HG02943 (cell line): ENCODE results near the gene UBE2D1.
"Not testable (repeated sequence)": the region's sequence is repeated elsewhere in the genome, so short reads cannot be mapped to it uniquely, and the experiment has no call there.

Source experiments
- ATAC-seq: cut with Tn5 transposase; IDR thresholded peaks from one replicate; pipeline ENCODE4 v1.9.1; 2021; ENCODE audit warnings: mild to moderate bottlenecking, low read depth, moderate library complexity; ENCODE audit not compliant: unreplicated experiment

Gene UBE2D1

DNA sequence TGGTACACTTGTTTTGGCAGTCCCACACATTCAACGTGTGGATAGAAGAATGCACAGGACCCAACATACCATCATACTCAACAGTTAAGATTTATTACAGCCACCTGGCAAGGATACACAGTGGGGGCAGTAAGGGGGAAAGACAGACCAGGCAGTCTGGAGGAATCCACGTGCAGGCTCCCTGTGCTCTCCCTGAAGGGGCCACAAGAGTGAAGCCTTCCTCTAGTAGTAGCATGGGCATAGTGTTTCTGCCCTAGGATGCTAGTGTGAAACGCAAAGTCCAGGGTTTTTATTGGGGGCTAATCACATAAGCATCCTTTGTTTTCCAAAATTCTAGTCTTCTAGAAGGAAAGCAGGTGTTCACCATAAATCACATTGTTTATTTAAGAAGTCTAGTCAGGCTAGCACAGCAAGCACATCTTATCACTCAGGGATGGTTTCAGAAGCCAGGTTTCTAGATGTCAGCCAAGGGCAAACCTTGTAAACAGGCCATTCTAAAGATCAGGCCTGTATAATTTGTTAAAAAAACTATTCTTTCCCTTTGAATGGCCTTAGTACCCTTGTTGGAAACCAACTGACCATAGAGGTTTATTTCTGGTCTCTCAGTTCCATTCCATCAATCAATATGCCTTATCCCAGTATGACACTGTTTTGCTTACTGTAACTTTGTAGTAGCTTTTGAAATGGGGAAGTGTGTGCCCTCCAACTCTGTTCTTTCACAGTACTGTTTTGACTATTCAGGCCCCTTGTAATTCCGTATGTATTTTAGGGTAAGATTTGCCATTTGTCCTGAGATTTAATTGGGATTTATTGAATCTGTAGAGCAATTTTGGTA is 38.0 kb downstream of the UBE2D1 start:
- ATAC-seq, result no peak

DNA sequence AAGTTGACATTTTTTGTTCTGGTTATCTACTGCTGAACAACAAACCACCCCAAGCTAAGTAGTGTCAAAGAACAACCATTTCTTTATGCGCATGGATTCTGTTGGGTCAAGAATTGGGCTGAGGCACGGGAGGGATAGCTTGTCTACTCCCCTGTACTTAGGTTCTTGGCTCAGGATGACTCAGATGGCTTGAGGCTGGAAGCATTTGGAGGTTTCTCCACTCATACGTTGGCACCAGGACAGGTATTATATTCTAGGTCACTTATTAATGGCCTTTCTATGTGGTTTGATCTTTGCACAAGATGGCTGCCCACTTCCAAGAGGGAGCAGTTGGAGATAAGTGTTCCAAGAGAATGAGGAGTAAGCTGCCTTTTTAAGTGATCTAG is 38.6 kb downstream of the UBE2D1 start:
- ATAC-seq, result no peak

DNA sequence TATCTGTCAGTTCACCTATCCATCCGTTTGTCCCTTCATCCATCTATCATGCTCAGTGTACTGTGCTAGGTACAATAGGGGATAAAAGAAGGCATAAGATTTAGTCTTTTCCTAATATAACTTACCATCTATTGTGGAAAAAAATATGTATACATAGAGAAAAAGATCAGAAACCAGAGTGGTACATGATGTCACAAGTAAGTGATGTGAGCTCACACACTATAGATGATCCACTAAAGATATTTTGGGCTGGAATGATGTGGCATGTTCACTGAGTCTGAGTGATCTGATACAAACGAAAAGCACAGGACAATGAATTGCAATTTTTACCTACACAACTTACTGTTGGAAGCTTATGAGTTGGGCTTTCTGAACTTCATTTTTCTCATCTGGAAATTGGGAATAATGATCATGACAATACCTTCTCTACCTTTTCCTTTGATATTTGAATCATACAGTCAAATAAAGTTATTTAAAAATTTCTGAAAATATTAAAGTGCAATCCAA is 47.7 kb downstream of the UBE2D1 start:
- ATAC-seq, result no peak

DNA sequence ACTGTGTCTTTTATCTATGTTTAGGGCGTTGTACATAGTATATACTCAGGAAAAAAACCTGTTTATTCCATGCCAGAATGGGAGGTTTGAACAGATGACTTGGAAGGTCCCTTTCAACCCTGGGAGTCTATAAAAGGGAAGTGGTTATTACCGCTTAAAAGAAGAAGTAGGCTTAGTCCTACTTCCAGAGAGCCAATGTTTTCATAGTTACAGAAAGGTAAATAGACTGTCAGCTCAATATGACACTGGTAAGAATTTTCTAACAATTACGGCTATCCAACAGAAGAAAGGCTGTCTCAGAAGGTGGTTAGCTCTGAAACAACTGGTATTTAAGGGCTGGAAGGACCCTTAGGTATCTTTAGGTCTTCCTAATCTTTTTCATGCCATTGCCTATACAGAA is 49.3 kb downstream of the UBE2D1 start:
- peak; percentile 60 for ATAC-seq

DNA sequence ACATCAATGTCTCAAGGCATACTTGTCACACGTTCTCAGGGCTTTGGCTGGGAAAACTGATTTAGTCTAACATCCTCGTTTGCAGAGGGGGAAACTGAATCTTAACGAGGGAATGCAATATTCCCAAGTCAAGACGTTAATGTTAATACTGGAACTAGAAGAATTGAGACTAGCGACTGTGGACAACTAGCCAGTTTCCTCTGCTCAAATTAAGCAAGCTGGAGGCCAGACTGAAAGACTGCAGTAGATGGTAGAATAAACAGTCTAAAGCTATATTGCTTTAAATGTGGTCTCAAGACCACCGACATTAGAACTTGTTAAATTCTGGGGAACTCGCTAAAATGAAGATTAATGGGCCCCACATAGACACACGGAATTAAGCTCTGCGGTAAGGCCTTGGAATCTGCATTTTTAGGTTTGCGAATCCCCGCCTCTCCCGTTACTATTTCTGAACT is 49.8 kb downstream of the UBE2D1 start:
- peak; percentile 2 for ATAC-seq

DNA sequence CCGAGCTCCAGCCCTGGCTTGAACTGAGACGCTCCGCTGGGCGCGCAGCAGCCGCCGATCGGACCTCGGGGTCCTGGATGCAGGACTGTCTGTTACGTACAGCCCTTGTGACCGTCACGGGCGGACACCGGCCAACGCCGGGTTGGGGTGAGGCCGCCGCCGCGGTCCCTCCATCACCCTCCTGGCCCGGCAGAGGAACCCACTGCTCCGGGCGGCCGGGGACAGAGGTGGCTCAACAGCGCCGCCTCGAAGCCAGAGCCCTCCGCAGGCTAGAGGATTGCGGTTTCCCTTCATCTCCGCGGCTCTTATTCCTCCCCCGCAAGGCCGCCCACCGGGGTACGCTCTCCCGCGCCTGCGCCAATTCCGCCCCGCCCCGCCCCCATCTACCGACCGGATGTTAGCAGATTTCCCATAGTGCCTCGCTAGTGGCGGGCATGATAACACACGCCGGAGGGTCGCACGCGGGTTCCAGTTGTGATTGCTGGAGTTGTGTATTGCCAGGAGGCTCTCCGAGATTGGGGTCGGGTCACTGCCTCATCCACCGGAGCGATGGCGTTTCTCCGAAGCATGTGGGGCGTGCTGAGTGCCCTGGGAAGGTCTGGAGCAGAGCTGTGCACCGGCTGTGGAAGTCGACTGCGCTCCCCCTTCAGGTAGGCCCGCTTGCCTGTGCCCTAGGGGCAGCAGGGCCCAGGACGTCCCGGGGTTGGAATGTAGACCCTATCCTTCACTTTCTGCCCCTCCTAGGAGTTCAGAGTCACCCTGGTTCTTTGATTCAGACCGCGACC is 50.4 kb downstream of the UBE2D1 start, which contains the start of gene TFAM:
Gene TFAM (plus strand): TSS at position 412 of the 785 bp plus-strand sequence. CDS start 138 bp downstream, at position 550.
- ATAC-seq, result peak; percentile 87

DNA sequence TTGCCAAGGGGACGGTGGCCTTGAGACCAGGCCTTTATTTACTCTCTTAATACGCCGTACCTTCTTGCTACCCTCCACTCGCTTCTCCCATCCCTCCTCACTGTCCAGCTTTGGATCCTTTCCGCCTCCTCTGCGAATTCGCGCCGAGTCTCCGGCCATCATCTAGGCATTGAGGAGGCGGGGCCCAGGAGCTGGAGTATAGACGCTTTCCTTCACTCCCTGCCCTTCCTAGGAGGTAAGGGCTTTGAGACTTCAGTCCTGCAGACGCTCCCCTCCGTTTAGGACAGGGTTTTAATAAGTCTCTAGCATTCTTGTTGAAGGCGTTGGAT is 50.9 kb downstream of the UBE2D1 start:
- ATAC-seq, result peak; percentile 1

DNA sequence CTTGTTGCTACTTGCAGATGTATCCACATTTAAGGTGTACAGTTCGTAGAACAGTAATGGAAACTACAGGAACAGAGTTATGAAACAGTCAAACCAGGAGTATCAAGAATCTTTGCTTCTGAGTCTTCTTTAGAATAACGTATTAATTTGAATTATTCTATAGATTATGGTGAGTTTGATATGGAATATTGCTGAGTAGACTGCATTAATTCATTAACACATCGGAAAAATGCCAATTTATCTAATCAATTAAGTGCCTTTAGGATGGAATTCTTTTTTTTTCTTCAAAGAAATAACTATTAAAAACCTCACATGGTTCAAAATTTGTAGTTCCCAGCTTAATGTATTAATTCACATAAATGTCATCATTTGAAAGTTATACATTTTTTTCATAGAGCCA is 54.2 kb downstream of the UBE2D1 start:
- ATAC-seq, result no peak

DNA sequence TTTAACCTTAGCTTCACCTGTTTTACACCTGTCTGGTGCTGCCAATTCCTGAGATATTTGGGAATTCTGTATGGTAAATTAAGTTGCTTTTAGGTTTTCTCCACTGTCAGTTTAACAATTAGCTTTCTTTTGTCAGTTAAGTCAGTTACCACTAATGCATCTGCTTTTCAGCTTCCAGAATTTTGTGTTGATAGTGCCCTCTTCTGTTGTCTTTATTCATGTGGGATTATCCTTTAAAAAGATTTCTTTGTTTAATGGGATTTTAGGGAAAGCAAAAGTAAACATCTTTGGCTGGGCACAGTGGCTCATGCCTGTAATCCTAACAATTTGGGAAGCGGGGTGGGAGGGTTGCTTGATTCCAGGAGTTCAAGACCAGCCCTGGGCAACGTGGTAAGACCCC is 58.5 kb downstream of the UBE2D1 start:
- ATAC-seq, result no peak

DNA sequence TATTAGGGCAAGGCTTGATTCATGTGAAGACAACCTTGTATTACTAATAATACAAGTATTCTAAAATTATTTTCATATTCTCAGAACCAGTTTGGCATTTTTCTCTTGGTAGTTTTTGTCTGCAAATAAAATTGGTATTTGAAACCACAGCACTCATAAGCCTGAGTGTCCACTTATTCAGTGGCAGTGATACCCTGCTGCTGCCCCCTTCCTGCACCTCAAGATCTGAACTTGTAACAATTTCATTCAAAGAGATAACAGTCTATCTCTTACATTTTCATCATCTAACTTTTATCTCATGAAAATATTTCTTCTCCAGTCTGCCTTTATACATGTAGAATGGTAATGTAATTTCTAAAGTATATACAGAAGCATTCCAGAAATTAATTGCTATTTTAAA is 59.7 kb downstream of the UBE2D1 start:
- ATAC-seq, result no peak

DNA sequence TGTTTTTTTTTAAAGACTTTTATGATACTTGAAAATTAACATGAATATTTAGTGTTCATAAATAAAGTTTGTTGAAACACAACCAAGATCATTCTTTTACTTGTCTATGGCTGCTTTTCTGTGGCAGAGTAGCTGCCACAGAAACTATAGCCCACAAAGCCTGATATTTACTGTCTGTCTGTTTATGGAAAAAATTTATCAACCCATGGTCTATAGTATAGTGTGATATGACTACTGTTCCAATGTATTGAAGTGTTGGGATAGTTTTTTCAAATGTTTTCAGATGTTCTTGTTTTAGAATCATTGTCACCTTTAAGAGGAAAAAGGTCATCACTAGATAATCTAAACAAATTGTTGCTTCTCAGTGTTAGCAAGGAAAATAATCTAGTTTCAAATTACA is 61.3 kb downstream of the UBE2D1 start:
- ATAC-seq, result no peak

DNA sequence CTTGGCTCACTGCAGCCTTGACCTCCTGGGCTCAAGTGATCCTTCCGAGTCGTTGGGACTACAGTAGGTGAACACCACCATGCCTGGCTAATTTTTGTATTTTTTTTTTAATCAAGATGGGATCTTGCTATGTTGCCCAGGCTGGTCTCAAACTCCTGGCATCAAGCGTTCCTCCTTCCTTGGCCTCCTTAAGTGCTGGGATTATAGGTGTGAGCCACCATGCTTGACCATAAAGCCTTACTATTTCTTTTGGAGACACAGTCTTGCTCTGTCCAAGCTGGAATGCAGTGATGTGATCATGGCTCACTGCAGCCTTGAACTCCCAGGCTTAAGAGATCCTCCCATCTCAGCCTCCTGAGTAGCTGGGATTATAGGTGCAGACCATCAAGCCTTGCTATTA is 63.0 kb downstream of the UBE2D1 start:
- ATAC-seq, result no peak

DNA sequence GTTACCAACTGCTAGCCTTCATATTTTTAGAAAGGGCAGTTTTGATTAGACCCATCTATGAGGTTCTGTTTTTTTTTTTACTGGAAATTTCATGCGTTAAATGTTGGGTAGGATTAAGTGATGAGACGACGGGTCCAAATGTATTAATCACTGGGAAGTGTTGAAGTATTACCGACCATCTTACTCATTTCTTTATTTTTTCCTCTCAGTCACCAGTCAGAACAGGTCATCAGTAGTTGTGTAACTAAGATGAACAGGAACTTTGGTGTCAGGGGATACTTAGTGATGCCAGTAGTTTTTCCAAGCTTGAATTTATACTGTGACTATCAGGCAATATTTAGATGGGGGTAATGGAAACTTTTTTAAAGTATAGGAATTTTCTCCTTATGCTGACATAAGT is 64.6 kb downstream of the UBE2D1 start:
- ATAC-seq, result no peak

DNA sequence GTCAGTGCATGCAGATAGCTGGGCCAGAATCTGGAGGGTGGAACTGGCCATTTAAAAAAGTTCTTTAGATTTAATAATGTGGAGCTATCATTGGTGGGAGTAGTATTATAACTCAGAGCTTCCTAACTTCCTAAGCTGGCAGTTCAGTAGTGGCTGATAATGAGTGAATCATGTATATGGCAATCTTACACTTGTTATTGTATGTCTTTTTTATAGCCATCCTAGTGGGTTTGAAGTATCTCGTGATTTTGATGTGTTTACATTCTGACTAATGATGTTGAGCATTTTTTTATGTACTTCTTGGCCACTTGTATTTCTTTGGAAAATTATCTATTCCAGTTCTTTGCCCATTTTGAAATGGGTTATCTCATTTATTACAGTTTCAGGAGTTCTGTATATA is 65.8 kb downstream of the UBE2D1 start:
- ATAC-seq, result no peak

DNA sequence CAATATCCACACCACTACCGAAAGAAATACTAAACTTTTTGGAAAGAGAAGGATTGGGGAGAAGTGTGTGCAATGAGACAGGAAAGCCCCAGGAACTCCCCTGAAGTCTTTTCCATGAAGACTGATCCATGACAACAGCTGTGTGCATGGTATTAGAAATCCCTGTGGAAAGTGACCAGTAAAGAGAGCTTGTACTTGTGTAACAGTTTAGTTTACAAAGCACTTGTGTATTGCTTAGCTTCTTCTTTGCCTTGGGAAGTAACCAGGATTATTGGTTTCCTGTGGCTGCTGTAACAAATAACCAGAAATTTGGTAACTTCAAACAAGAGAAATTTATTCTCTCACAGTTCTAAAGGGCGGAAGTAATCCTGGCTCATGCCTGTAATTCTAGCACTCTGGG is 69.2 kb downstream of the UBE2D1 start:
- ATAC-seq, result no peak

DNA sequence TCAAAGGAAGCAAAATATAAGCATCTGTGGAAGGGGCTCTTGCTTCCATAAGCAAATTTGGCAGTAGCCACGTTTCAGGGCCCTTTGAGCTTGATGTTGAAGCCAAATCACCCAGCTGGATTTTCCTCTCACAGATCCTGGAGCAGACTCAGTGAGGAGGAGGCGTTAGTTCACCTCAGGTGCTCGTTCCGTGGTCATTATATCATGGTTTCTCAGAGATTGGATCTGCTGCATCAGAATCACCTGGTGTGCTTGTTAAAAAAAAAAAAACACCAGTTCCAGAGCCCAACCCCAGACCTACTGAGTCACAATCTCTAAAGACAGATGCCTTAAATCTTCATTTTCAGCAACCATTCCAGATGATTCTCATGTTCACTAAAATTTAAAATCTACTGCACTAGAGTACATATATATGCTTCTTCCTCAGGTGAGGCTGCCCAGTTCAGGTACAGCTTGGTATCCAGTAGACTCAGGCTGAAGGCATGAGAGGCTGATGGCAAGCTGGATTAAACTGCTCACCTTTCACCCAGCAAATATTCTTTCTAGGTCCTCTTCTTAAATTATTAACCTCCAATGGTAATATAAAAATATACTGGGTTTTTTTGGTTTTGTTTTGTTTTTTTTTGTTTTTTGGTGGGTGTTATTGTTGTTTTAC is 75.3 kb downstream of the UBE2D1 start:
- ATAC-seq, result no peak

DNA sequence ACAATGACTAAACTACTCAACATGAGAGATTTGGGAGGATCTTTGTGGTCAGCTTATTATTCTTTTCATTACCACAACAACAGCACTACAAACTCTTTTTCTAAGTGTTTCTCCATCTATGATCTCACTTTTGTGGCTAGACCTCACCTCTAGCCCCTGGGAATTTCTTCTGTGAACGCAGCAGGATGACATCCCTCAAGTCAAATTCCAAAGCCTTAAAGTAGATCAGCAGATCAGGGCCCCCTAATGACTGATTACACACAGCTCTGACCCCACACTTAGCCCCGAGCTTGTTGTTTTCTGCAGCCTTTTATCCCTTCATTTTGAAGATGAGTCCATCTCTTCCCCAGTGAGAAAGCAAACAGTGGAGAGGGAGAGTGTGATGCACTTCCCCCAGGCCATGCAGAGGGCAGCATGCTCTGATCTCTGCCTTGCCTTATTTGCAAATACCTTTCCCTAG is 77.7 kb downstream of the UBE2D1 start:
- ATAC-seq, result no peak

DNA sequence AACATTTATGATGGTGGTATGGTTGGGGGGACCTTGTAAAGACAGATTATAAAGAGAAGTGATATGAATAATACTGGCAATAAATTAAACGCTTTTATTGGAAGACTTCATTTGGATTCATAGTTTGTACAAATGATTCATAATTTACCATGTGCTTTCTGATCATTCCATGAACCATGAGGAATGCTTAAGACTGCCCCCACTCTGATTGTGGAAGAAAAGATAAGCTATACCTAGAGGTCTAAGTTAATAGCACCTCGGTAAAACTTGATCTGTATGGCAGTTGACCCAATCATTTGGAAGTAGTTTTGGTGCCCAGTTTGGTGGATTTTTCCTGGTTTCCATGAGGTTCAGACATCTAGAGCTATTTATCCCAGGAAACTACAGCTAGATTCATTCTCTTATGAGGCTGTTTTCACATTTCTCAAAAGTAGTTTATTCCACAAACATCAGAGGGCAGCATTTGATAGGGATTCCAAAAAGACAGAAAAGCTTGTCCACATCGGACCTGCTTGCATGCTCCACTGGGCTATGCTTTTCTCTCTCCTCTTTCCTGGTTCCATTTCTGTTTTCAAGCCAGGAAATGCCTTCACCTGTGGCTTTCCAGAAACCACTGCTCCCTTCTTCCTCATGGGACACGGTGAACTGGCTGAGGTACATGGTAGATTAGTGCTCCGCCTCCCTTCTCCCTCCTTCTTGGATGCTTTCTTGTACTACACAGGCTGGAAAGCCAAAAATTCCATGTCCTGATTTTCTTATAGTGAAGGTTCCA is 79.7 kb downstream of the UBE2D1 start:
- no peak for ATAC-seq

DNA sequence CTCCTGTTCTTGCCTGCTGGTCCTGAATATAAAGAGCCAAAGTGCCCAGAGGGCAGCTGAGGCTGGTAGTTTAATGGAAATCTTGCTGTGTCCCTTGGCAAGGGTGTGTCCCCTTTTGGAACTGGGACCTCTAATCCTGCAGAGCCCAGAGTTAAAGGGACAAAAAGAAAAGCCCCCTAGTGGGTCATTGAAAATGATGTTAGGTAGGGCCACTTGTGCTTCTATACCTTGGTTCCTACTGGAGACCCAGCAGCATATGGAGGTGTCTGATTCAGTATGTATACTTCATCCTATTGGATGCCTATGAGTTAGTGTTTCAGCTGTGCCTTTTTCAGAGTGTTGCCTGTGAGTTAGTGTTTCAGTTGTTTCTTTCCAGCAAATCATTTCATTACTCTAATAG is 81.0 kb downstream of the UBE2D1 start:
- ATAC-seq, result no peak

DNA sequence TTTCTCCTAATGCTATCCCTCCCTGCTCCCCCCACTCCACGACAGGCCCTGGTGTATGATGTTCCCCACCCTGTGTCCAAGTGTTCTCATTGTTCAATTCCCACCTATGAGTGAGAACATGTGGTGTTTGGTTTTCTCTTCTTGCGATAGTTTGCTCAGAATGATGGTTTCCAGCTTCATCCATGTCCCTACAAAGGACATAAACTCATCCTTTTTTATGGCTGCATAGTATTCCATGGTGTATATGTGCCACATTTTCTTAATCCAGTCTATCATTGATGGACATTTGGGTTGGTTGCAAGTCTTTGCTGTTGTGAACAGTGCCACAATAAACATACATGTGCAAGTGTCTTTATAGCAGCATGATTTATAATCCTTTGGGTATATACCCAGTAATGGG is 83.1 kb downstream of the UBE2D1 start:
- ATAC-seq, result not testable (repeated sequence)
